ENCODE data around the gene PLBD2. TPM values are rescaled to one million over a fixed set of nuclear protein-coding genes. Genes with fewer than 3 reads are reported as not detected.

Gene PLBD2
- total and polyA plus RNA-seq, 10 of the 15 experiments (the other 5 are each of a cell fraction or from before 2014, with no cell fraction given): 1.4 to 16.6 (median 5.9) TPM

DNA sequence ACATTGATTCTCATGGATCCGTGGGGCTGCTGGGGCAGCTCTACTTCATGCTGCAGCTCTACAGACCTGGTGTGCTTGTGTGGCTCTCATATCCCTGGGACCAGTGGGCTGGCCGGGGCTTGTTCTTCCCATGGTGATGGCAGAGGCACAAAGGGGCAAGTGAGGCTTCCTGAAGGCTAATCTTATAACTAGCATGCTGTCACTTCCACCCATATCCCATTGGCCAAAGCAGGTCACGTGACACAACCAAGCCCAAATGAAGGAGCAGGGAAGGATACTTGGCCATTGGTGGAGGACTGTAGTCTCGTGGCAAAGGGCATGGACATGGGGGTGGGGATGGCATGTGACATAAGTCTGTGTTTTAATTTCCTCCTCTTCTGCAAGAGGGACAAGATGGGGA lies 9.9 kb downstream of the PLBD2 start (continued):
- TF ChIP-seq LARP7 (IDR thresholded peaks at IDR 0.05) (no peak), BHLHE40 (IDR thresholded peaks at IDR 0.05; ENCODE audit: borderline replicate concordance in 1 of 2, low read depth in 2 of 2, low read length in 1 of 2) (peak in 1 of 2 experiments; percentile 30; a peak in 1 of 4 replicates)

DNA sequence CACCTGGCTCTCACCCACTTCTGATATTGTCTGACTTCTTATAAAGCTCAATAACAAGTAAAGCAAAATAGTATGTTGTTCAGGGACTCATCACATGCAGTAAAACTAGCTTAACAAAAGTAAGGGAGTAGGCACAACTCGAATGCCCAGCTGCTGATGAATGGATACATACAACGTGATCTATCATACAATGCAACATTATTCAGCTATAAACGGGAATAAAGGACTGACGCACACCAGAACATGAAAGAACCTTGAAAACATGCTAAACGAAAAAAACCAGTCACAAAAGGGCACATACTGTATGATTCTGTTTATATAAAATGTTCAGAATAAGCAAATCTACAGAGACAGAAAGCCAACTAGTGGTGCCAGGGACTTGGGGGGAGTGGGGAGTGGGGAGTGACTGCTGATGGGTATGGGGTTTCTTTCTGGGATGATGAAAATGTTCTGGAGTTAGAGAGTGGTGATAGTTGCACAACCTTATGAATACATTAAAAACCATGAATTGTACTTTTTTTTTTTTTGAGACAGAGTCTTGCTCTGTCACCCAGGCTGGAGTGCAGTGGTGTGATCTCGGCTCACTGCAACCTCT lies 11.1 kb downstream of the PLBD2 start:
- Histone ChIP-seq H3K9ac (ENCODE audit: control insufficient read depth, insufficient read depth, low read length) (no peak overlapping the region), H2AFZ (ENCODE audit: control insufficient read depth, low read depth, low read length) (no peak overlapping the region), H3K9me3 (replicated peaks; ENCODE audit: control insufficient read depth, insufficient read depth, low read length) (no peaks in the 10 kb centered on the region; the same call in 2 of the 3 replicates), H4K20me1 (ENCODE audit: control insufficient read depth, insufficient read depth) (no peaks in the 10 kb centered on the region), H3K4me2 (ENCODE audit: control insufficient read depth, insufficient read depth) (no peak overlapping the region), H3K4me3 (no peak overlapping the region), H3K27me3 (replicated peaks in 1 of 2; ENCODE audit: control insufficient read depth in 2 of 2, insufficient read depth in 2 of 2, low read length in 1 of 2) (no peaks in the 10 kb centered on the region), H3K4me1 (ENCODE audit: control insufficient read depth, insufficient read depth, low read length) (0 out of 2 replicates have a peak, but pooled peaks cover 2% of the 10 kb centered on the region), H3K36me3 (ENCODE audit: control insufficient read depth in 2 of 2, insufficient read depth in 2 of 2, low read length in 1 of 2) (no peaks in the 10 kb centered on the region; a peak in 3 of 4 replicates), H3K27ac (ENCODE audit: control insufficient read depth, insufficient read depth) (no peak overlapping the region), H3K79me2 (ENCODE audit: control insufficient read depth, insufficient read depth, low read length) (no peaks in the 10 kb centered on the region)
- FAIRE-seq: no peak
- POLR2A ChIA-PET: no interaction called here
- SMC1A ChIA-PET (ENCODE audit: uncharacterized antibody, unreplicated experiment): interaction anchor here (0.8 to 1.0 kb wide), 2 partner anchors 56 to 64 kb away, joined by 3 read pairs; no protein-coding TSS in a partner anchor
- CTCF ChIA-PET: no interaction called here
- RAD21 ChIA-PET (ENCODE audit: unreplicated experiment): no interaction called here
- 79% methylated on average over 6 of the region's 6 CpGs for WGBS (ENCODE audit: insufficient coverage, insufficient replicate concordance, low lambda C conversion rate, missing lambda C conversion rate)
- ATAC-seq: no peak
- BruUV-seq (replicated peaks): no TSS peak
- in situ Hi-C loops (cut with MboI): no loop called here
- intact Hi-C loops (cut with micrococcal nuclease; ENCODE audit: unreplicated experiment): no loop called here
- DNase-seq (ENCODE audit: low read depth, low spot score): no peak
- TF ChIP-seq MYC (IDR thresholded peaks at IDR 0.05; ENCODE audit: insufficient read depth, insufficient read length, insufficient replicate concordance, low read length, severe bottlenecking): no peak
- no peak for TF ChIP-seq PAX5 (IDR thresholded peaks at IDR 0.05; ENCODE audit: borderline replicate concordance, low read depth, low read length)
- TF ChIP-seq CEBPB (IDR thresholded peaks at IDR 0.05; ENCODE audit: borderline replicate concordance in 1 of 2, low read depth in 2 of 2, low read length in 2 of 2): no peak
- no peak for TF ChIP-seq ZNF207 (IDR thresholded peaks at IDR 0.05; ENCODE audit: borderline replicate concordance)
- no peak for TF ChIP-seq ESRRA (IDR thresholded peaks at IDR 0.05; ENCODE audit: low read length)
- no peak for TF ChIP-seq HDAC2 (IDR thresholded peaks at IDR 0.05)
- TF ChIP-seq, protein P1, sequence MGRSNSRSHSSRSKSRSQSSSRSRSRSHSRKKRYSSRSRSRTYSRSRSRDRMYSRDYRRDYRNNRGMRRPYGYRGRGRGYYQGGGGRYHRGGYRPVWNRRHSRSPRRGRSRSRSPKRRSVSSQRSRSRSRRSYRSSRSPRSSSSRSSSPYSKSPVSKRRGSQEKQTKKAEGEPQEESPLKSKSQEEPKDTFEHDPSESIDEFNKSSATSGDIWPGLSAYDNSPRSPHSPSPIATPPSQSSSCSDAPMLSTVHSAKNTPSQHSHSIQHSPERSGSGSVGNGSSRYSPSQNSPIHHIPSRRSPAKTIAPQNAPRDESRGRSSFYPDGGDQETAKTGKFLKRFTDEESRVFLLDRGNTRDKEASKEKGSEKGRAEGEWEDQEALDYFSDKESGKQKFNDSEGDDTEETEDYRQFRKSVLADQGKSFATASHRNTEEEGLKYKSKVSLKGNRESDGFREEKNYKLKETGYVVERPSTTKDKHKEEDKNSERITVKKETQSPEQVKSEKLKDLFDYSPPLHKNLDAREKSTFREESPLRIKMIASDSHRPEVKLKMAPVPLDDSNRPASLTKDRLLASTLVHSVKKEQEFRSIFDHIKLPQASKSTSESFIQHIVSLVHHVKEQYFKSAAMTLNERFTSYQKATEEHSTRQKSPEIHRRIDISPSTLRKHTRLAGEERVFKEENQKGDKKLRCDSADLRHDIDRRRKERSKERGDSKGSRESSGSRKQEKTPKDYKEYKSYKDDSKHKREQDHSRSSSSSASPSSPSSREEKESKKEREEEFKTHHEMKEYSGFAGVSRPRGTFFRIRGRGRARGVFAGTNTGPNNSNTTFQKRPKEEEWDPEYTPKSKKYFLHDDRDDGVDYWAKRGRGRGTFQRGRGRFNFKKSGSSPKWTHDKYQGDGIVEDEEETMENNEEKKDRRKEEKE (IDR thresholded peaks at IDR 0.05): no peak
- TF ChIP-seq, protein P2, sequence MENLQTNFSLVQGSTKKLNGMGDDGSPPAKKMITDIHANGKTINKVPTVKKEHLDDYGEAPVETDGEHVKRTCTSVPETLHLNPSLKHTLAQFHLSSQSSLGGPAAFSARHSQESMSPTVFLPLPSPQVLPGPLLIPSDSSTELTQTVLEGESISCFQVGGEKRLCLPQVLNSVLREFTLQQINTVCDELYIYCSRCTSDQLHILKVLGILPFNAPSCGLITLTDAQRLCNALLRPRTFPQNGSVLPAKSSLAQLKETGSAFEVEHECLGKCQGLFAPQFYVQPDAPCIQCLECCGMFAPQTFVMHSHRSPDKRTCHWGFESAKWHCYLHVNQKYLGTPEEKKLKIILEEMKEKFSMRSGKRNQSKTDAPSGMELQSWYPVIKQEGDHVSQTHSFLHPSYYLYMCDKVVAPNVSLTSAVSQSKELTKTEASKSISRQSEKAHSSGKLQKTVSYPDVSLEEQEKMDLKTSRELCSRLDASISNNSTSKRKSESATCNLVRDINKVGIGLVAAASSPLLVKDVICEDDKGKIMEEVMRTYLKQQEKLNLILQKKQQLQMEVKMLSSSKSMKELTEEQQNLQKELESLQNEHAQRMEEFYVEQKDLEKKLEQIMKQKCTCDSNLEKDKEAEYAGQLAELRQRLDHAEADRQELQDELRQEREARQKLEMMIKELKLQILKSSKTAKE (IDR thresholded peaks at IDR 0.05; ENCODE audit: low read depth, poor library complexity, severe bottlenecking): no peak
- TF ChIP-seq, protein P3, sequence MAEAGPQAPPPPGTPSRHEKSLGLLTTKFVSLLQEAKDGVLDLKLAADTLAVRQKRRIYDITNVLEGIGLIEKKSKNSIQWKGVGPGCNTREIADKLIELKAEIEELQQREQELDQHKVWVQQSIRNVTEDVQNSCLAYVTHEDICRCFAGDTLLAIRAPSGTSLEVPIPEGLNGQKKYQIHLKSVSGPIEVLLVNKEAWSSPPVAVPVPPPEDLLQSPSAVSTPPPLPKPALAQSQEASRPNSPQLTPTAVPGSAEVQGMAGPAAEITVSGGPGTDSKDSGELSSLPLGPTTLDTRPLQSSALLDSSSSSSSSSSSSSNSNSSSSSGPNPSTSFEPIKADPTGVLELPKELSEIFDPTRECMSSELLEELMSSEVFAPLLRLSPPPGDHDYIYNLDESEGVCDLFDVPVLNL (IDR thresholded peaks at IDR 0.05; ENCODE audit: low read depth, low read length): no peak
- no peak for TF ChIP-seq JUND (IDR thresholded peaks at IDR 0.05; ENCODE audit: low read depth, low read length)
- TF ChIP-seq E4F1 (IDR thresholded peaks at IDR 0.05; ENCODE audit: borderline replicate concordance, partially characterized antibody): no peak

Measured in GM12878 (cell line).